ENCODE results near the gene NPY4R2.
"Not testable (repeated sequence)": the region's sequence is repeated elsewhere in the genome, so short reads cannot be mapped to it uniquely, and the experiment has no call there.

The NPY4R2 gene, protein sequence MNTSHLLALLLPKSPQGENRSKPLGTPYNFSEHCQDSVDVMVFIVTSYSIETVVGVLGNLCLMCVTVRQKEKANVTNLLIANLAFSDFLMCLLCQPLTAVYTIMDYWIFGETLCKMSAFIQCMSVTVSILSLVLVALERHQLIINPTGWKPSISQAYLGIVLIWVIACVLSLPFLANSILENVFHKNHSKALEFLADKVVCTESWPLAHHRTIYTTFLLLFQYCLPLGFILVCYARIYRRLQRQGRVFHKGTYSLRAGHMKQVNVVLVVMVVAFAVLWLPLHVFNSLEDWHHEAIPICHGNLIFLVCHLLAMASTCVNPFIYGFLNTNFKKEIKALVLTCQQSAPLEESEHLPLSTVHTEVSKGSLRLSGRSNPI

DNA sequence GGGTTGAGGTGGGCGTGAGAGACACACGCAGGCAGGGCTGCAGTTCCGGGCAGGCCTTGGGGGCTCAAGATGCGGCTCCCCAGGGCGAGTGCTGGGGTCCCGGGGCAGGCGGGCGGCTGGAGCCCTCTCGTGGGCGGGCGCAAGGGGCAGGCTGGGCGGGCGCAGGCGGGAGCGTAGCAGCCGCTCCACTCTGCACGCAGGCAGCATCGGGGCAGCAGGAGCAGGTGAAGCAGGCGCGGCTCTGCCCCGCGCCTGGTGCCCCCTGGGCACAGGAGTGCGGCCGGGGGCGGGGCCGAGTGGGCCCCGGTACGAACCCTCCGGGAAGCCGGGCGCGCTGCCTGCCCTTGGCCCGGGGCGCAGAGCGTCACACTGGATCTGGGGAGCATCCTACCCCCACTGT is at the start of gene NPY4R2:
Gene NPY4R2 (plus strand): TSS at position 188 of the 400 bp plus-strand sequence. CDS start 3,326 bp downstream, outside the sequence.
- not testable (repeated sequence) for DNase-seq

DNA sequence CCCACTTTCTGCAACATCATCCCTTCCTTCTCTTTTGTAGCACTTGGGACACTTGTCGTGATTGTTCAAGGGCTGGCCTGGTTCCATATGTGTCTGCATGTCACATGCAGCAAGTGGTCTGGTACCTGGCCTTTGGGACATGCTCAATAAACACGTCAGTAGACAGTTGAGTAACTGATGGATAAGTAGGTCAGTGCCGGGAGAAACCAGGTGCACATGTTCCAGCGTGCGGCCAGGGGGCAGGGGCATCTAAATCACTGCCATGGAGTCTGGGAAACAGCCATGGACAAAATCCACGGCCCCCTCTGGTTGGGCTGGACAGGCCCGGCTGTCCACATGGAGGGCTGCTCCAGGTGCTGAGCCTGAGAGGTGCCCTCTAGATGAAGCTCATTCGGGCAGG is 47.6 kb upstream of the NPY4R2 start:
- not testable (repeated sequence) for DNase-seq

DNA sequence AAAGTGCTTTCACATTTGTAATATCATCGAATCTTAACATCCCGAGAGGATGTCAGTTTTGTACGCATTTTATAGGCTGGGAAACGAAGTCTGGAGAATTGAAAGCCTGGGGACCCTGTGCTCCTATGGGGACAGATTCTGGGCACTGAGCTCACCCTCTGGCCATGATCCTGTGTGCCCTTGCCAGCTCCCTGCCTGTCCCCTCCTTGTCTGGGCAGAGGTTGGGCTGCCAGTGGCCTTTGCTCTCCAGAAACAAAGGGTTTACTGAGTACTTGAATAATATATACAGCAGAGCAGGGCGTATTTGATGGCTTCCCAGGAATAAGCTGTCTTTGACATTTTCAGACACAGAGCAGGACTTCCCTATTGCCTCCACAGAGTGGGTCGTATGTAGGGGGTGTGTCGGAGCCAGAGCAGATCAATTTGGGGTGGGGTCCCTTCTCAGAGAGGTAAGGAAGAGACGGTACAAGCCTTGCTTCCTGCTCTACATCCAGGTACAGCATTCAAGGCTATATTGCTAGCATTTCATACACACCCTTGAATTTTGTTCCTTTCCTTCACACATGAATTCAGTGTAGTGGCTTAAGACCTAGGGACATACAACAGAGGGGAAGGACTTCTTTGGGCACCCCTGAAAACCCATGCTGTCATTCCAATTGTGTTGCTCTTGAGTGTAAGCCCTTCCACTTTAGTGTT is 46.8 kb upstream of the NPY4R2 start:
- DNase-seq: not testable (repeated sequence)

DNA sequence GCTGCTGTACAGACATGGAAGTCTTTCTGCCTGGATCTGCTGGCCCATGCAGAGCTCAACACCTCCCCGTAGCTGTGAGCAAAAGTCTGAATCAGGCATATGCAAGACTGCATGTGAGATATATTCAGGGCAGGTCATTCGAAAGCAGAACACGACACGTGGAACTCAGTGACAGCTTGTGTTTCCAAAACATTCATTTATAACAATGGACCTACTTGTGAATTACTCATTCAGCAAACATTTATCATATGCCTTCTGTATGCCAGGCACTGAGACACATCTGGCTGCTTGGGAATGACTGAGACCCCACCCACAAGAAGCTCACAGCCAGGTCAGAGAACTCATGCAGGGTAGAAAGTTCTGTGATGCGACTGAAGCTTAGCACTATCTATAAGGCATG is 46.2 kb upstream of the NPY4R2 start:
- not testable (repeated sequence) for DNase-seq

DNA sequence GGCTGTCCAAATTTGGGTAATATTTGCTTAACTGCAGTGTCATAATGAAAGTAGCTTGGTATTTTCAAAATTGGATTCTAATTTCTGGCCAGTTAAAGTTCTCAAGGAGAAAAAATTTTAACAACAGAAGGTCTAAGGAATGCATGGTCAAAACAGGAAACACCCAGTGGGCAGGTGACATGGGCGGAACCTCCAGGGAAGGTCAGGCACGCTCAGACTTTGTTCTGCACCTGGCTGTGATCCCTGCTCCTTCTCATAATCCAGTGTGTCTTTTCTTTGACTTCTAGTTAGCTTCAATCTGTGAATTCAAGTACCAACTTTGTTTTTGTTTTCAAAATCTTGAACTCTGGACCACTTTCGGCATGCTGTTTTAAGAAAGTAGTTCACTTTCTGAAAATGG is 34.2 kb upstream of the NPY4R2 start:
- DNase-seq: not testable (repeated sequence)

DNA sequence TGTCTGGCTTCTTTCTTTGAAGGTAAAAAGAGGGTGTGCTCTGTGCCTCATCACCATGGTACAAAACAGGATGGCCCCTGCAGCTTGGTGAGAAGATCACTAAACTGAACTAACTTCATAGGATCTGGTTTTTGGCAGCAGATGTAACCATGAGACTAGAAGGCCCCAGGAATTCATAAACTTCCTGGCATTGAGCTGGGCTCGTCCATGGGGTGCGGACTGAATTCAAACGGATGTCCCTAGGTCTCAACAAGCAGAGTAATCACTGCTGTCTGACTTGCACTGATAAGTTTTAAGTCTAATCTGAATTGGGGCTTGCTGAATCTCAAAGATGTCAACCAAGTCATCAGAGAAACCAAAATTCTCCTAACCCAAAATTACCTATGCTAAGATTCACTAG is 33.5 kb upstream of the NPY4R2 start:
- DNase-seq: not testable (repeated sequence)

DNA sequence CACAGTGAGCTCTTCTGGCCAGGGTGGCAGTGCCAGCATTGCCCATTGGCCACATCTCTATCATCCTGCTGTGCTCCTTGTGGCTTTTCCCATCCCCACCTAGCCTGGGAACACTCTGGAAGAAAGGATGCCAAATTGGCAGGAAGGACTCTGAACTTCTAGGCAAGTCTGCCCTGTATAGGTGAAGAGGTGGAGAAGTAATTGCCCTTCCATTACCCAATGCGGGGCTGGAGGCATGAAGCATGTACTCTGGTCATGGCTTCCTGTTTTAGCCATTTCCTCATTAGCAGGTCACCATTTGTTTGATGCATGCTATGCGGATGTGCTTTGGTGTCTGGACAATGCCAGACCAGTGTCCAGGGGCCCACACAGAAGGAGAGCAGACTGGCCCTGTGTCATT is 32.1 kb upstream of the NPY4R2 start:
- DNase-seq: not testable (repeated sequence)

DNA sequence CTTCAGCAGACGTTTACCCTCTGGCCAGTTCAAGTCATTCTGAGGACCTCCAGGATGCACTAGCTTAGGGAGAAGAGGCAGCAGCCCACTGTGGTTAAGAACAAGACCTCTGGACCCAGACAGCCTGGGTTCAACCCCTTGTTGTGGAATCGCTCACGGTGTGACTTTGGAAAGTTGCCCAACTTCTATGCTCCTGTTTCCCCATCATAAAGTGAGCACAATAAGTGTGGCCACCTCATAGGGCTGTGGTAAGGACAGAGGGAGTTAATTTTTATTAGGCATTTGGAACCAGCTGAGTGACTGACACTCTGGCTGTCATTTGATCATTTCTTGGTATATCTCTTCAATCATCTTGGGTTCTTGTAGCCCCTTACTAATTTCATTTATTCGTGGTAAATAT is 31.6 kb upstream of the NPY4R2 start:
- DNase-seq: not testable (repeated sequence)

DNA sequence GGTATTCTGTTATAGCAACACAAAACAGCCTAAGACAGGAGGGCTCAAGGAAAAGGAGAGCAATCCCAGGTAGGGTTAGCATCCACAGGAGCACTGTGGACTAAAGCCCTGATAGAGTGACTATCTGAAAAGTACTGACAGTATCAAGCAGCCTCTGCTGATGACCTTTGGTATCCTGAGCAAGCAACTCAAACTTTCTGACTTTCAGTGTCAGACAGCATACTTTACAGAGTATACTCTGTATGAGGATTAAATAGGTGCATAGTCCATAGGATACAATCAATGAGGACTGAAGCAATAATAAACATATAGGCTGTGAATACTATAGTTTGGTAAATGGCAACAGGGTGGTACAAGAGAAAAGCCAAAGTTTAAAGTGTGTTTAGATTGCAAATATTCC is 27.7 kb upstream of the NPY4R2 start:
- DNase-seq: not testable (repeated sequence)

DNA sequence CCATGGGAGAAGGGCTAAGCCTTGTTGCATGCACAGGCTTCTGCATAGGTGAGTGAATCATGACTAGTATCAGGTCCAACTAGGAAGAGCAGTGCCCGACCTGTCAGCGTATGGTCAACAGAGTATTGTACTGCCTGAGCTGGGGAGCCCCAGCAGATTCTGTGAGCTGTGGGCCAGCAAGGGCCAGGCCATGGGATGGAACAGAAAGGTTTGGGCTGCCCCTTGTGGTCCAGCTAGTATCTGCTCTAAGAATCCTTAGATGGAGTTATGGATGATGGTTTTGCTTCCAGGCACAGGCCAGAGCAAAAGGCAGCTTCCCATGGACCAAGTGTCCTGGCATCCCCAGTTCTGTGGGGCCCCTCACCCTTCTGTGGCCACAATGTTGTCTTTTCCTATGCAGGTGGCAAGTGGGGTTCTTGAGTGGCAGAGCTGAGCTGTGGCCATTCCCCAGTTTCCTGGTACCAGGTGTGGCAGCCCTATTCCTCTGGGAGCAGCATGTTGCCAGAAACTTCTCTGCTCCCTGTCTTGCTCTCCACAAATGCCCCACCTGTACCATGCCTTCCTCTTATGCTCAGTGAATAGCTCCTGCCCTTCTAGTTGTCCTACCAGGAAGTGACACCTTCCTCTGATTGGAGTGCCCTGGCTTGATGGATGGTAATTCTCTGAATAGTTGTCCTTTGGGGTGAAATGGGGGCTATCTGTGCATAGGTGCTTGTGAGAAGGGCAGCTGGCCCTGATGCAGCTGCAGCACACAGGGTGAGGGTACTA is 25.8 kb upstream of the NPY4R2 start:
- DNase-seq: not testable (repeated sequence)

DNA sequence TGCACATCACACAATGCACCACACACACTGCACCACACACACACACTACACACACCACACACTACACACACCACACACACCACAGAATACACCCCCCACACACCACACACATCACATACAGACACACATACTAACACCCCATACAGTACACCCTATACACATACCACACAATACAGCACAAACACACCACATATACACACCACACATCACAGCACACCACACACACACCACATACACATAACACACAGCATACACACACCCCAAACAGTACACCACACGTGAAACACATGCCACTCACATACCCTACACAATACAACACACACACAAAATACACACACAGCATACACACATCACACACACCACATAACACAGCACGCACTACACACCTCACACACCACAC is 23.9 kb upstream of the NPY4R2 start:
- not testable (repeated sequence) for DNase-seq

DNA sequence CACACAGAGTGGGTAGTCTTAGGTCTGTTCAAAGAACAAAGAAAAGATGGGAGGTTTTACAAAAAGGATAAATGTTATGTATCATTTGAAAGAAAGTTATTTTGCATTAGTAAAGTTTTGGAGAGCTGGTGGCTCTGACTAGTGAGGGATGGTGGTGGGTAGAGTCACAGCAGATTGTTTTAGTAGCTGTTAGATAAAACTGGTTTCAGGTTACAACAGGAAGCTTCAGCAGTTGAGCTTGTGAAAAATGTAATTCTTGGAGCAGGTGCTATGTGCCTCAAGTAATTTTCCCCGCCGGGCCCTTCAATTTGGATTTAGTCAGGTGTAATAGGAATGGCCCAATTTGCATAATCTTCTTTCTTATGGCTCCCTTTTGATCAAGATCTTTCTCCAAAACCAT is 20.6 kb upstream of the NPY4R2 start:
- DNase-seq: not testable (repeated sequence)

DNA sequence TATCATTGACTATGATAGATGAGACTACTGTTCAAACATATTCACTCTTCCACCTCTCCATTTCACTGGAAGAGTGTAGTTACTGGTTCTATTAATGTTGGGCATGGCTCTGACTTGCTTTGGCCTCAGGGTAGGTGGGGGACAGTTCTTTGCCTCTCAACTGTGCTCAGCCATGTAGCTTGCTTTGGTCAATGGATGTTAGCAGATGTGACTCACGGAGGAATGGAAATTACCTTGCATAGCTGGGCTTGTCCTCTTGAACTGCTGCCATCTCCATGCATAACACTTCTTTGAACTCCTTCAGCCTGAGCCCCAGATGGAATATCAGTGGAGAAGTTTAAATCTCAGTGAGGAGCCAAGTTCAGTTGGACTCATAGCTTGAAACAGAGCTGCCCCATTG is 9.1 kb upstream of the NPY4R2 start:
- DNase-seq: not testable (repeated sequence)

DNA sequence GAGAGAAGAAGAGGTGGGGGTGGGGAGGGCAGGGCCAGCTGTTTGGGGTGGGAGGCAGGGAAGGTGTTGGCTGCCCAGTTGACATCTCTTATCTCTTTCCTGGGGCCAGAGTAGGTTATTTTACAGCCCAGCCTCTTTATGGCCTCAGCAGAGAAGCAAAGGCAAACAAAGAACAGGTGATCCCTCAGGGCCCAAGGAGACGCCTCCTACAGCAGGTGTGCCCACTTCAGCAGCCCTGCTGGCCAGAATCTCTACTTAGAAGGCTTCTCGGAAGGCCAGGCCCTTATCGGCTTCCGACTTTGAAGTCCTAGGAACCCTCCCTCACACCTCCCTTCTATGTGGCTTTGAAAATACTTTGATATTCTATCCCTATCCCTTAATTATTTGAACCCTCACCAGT is 8.0 kb upstream of the NPY4R2 start:
- not testable (repeated sequence) for DNase-seq

DNA sequence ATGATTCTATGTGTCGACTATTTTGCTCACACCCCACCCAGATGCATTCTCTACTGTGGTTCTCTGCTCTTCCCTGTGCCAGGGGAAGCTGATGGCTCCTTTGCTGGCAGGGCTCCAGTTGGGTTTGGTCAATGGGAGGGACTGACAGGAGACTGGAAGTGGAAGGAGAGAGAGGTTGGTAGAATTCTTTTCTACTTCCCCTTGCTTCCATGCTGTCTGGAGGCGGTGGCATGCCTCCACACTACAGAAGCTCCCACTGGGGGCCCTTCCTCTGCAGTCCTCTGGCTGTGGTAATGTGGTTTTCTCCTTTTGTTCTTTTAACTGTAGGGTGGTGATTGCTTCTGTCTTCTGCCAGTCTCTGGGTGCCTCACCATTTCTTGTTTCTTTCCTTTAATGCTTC is 4.4 kb upstream of the NPY4R2 start:
- not testable (repeated sequence) for DNase-seq

DNA sequence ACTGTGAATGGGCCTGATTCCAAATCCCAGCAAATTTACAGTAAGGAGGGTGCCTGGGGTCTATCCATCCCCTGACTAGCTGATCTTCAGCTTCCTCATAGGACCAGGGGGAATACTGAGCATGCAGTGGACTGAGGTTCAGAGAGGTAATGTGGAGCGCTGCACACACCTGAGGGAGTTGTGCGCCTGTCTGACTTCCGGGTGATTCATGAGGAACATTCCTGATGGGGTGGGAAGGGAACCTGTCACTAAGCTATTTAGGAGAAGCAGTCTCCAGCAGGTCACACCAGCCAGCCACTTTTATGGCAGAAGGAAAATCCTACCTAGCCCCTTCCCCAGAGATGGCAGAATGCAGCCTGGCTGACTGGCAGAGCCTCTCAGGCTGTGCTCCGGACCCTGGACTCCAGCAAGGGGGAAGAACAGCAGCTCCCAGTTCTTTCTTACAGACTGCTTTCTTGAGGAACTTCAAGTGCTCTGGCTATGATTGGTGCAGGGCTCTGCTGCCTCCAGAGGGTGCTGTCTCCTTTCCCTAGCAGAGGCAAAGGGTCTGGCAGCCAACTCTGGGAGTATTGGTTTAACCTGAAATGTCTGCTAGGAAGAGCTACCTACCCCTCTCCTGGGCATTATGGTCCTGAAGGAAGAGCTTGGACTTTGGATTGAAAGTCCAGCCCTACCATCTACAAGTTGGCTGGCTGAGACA is 2.5 kb upstream of the NPY4R2 start:
- DNase-seq: not testable (repeated sequence)

DNA sequence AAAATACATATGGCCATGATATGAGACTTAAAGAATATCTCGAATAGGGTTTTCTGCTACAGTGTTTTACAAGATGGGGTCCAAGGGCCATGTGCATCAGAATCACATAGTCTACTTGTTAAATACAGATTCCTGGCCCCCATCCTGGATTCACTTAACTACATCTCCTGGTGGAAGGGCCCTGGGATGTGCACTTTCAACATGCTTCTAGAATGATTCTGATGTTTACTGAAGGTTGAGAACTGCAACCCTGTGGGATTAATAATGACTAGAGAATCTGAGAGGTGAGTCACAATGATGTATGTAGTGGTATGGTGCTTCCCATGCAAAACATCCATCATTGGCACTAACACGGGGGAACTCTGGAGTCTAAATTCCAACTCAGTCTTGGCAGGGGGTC is 2.1 kb downstream of the NPY4R2 start:
- not testable (repeated sequence) for DNase-seq

DNA sequence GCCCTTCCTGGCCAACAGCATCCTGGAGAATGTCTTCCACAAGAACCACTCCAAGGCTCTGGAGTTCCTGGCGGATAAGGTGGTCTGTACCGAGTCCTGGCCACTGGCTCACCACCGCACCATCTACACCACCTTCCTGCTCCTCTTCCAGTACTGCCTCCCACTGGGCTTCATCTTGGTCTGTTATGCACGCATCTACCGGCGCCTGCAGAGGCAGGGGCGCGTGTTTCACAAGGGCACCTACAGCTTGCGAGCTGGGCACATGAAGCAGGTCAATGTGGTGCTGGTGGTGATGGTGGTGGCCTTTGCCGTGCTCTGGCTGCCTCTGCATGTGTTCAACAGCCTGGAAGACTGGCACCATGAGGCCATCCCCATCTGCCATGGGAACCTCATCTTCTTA is 4.0 kb downstream of the NPY4R2 start:
- DNase-seq: not testable (repeated sequence)

DNA sequence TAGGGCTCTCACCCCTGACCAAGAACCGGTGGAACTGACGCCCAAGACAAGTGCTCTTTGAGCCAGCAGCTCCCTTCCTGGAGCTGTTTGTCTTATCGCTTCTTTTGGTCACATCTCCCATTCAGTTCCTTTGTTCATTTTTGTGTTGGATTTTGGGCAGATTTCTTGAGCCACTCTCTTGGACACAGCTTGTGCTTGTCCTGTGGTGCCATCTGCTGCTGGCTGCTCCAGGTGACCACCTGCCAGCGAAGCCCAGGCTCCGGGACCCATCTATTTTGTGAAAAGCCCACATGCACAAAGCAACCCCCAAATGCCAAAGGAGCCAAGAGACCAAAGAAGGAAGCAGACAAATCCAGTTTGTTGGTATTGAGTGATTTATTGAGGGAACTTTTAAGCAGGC is 6.2 kb downstream of the NPY4R2 start:
- DNase-seq: not testable (repeated sequence)

DNA sequence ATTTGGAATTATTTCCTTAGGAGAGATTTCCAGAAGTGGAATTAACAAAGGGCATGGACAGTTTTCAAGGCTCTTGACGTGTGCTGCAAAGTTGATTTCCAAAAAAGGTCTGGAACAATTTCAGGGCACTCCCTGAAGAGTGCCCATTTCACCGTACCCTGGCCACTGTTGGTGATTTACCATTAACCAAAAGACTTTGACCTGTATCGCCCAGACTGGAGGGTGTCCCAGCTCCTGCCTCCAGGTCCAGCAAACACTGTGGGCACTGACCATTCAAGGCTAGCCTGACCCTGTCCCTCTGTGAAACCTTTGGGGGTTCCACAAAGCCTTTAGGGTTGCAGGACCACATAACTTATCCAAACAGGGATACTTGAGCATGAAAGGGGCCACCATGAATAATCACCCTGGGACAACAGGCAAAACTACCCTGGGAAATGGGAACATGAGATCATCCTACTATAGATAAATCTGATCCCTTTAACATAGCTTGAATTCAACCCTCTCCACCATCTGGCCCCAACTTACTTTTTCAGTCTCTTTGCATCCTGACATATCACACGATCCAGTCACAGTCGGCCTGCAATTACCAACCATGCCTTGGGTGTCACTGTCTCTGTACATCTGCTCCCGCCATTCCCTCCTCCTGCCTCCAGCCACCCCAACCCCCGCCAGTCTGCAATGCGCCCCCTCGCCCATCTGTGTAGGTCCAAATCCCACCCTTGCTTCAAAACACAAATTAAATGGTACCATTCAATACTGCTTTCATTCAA is 8.9 kb downstream of the NPY4R2 start:
- DNase-seq: not testable (repeated sequence)

DNA sequence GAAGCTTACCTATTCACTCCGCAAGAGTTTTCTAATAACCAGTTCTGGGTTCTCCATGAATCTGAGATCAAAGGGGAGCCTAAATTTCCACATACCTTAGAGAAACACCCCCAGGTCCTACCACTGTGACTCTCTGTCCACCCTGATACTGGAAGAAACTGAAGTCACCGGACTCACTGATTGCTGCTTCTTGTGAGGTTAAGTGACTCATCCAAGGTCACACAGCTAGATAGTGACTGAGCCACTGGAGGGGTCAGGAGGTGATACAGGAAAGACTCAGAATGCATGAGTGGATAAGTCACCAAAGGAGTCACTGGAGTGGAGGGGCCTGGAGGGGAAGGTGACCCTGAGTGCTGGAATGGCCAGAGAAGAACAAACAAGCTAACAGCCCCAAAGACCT is 9.8 kb downstream of the NPY4R2 start:
- not testable (repeated sequence) for DNase-seq

DNA sequence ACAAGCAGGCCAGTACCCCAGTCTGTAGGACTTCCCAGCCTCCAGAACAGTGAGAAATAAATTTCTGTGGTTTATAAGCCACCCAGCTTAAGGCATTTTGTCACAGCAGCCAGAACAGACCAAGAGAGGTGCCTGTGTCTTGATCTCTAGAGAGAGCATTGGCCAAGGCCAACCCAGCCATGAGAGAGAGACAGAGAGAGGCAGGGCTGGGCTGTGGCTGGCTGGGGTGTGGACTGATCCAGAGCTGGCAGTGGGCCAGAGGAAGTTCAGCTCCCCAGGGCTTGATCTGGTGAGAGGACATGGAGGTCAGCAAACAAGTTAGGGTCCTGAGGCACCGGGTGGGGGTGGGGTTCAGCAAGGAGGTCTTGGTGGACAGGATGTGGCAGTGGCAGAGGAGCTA is 14.4 kb downstream of the NPY4R2 start:
- DNase-seq: not testable (repeated sequence)
